Heart right ventricle (tissue), 16 donors: ENCODE measurements around the gene ACTL7A. TPM values are rescaled to one million over a fixed set of nuclear protein-coding genes. Genes with fewer than 3 reads are reported as not detected.
"Not testable (repeated sequence)": the region's sequence is repeated elsewhere in the genome, so short reads cannot be mapped to it uniquely, and the experiment has no call there.

Experiments
- ATAC-seq, 8 donors: fragments of 200-7000 bp; cut with Tn5 transposase; one replicate each; pipeline ENCODE4 v1.9.1; 2020; ENCODE audit warnings: mild to moderate bottlenecking in 8 of 8, moderate library complexity in 8 of 8, moderate number of reproducible peaks in 1 of 8
- DNase-seq, 2 donors: peaks; one replicate each; pipeline ENCODE4 v3.0.0-alpha.2; 2020
- H3K27ac ChIP-seq, 10 donors: fragments of 200-600 bp; sonication (generic) in 2 of 10; one replicate each; pipeline versions ENCODE4 v1.5.0 to v1.8.0; 2020 to 2022; ENCODE audit warnings: mild to moderate bottlenecking in 3 of 10
- H3K27me3 ChIP-seq, 7 donors: fragments of 200-600 bp; one replicate each; pipeline ENCODE4 v1.8.0; 2021 to 2022; ENCODE audit warnings: mild to moderate bottlenecking in 2 of 7
- H3K36me3 ChIP-seq, 9 donors: fragments of 200-600 bp; sonication (generic) in 1 of 9; one replicate each; pipeline versions ENCODE4 v1.5.0 to v1.8.0; 2020 to 2022; ENCODE audit warnings: mild to moderate bottlenecking in 2 of 9
- H3K4me1 ChIP-seq, 9 donors: fragments of 200-600 bp; sonication (generic) in 1 of 9; one replicate each; pipeline versions ENCODE4 v1.5.0 to v1.8.0; 2020 to 2022; ENCODE audit warnings: mild to moderate bottlenecking in 4 of 9
- H3K4me3 ChIP-seq, 10 donors: fragments of 200-600 bp; sonication (generic) in 2 of 10; one replicate each; pipeline versions ENCODE4 v1.5.0 to v1.8.0; 2020 to 2022; ENCODE audit warnings: mild to moderate bottlenecking in 7 of 10, moderate library complexity in 2 of 10
- H3K9me3 ChIP-seq, 11 donors: fragments of 200-600 bp in 10 of 11; sonication (generic) in 2 of 11; one replicate each; pipeline versions ENCODE4 v1.5.0 to v1.8.0; 2013 to 2022; ENCODE audit warnings: mild to moderate bottlenecking in 2 of 11, control low read depth in 1 of 11, moderate library complexity in 1 of 11
- CTCF ChIP-seq, 9 donors: fragments of 200-600 bp; sonication (generic) in 2 of 9; IDR thresholded peaks; one replicate each; pipeline versions ENCODE4 v1.5.0 to v1.8.0; 2021 to 2022; ENCODE audit warnings: antibody characterized with exemption in 9 of 9, mild to moderate bottlenecking in 5 of 9, moderate library complexity in 1 of 9
- WGBS, 2 donors: extraction: QIAGEN DNeasy Blood & Tissue Kit; methylation state at CpG; one replicate each; pipeline ENCODE4 v1.1.7; 2013; ENCODE audit warnings: inconsistent platforms in 1 of 2; 5-methylcytosine and 5-hydroxymethylcytosine counted together
- intact Hi-C, 10 donors: fragments of 100-400 bp; cut with DNase I; formaldehyde crosslinking; loops; one replicate each; pipeline versions ENCODE4 v1.11.1 to v1.14.2; 2022
- polyA plus RNA-seq, 2 donors: library from polyadenylated mRNA; stranded (reverse); fragments of 200-250 nt; gene quantifications; one replicate each; pipeline ENCODE4 v1.2.3, GENCODE V29; 2013
- total RNA-seq, 10 donors: library from RNA; stranded (reverse); fragmentation: NEBNext Ultra II Directional in 3 of 10; extraction: Animal tissue kit (Norgen Biotek cat#: 25700) in 3 of 10; gene quantifications; one replicate each; pipeline versions ENCODE4 v1.2.1 to v1.2.4, GENCODE V29; 2021 to 2023
- donor health status: Arrhythmogenic right ventricular cardiomyopathy.
- donor health status: ischemic (EF 13 %, LVEDD 7.1; RV severe dilation, severe dysfunction).
- donor health status: healthy with polysubstance abuse.
- donor health status: DM: no; HTN: yes; CAD: no.
- donor health status: DM: no; HTN: no; CAD: no.
- donor health status: ischemic (EF 25% LVEDD 6.9; RV normal size, moderate dysfunction).
- donor health status: ischemic (EF 25% LVEDD 5.7; RV mildly dilated, moderate dysfunction).
- donor health status: healthy.
- donor health status: DM: yes; HTN: yes; CAD: no.
- donor health status: Ischemic cardiomyopathy.
- donor health status: ischemic (EF 35%, LVEDD 5.7; RV mildly dilated, moderate dysfunction).
- donor health status: nonischemic (EF 11% LVEDD 7.7; RV severe dilation, severe dysfunction).
- donor health status: DM: yes; HTN: yes; CAD: no.
- donor health status: PGD.
- donor health status: ischemic (EF 29% LVEDD 5.4; RV normal size, mild dysfunction).
- donor health status: nonischemic (EF 23%, LVEDD 6.1; RV moderate dilation, normal function).

ACTL7A gene
- total and polyA plus RNA-seq, 12 donors, result not detected

GRCh38 chr9:108844391-108844790 is 17.7 kb upstream of the ACTL7A start:
- TF ChIP-seq CTCF (IDR thresholded peaks at IDR 0.05), result no peak
- Histone ChIP-seq H3K4me1 (peaks cover 0 to 7% (median 0%) of the 10 kb centered on the region in 9 donors), H3K27ac (no peak overlapping the region), H3K36me3 (no peaks in the 10 kb centered on the region), H3K9me3 (peaks cover 0 to 4% (median 0%) of the 10 kb centered on the region in 11 donors), H3K4me3 (no peak overlapping the region), H3K27me3 (no peaks in the 10 kb centered on the region)
- intact Hi-C loops, result no loop called here
- DNase-seq, result no peak
- ATAC-seq, result peak in 1 of 8 donors; percentile 51
- 55% methylated on average over 2 of the region's 2 CpGs for WGBS, 2 donors

- no peaks in the 10 kb centered on the region for H3K9me3 ChIP-seq
- peaks cover 0 to 7% (median 0%) of the 10 kb centered on the region in 9 donors for H3K4me1 ChIP-seq
- no peak overlapping the region for H3K4me3 ChIP-seq
- H3K27me3 ChIP-seq, result no peaks in the 10 kb centered on the region
- WGBS, 2 donors, result 97% methylated on average over 2 of the region's 2 CpGs
- H3K36me3 ChIP-seq, result no peaks in the 10 kb centered on the region
- no peak for ATAC-seq
- DNase-seq, result no peak
- no peak overlapping the region for H3K27ac ChIP-seq
- no peak for TF ChIP-seq CTCF (IDR thresholded peaks at IDR 0.05)
- intact Hi-C loops, result no loop called here
Observed at GRCh38 chr9:108844856-108845255, 17.2 kb upstream of the ACTL7A start.

- peaks cover 0 to 7% (median 0%) of the 10 kb centered on the region in 9 donors for H3K4me1 ChIP-seq
- ATAC-seq (no peak), DNase-seq (no peak)
- H3K4me3 ChIP-seq, result no peak overlapping the region
- H3K27ac ChIP-seq, result no peak overlapping the region
- 83 to 89% methylated on average over 5 of the region's 5 CpGs for WGBS, 2 donors
- TF ChIP-seq CTCF (IDR thresholded peaks at IDR 0.05), result no peak
- no peaks in the 10 kb centered on the region for H3K9me3 ChIP-seq
- intact Hi-C loops, result no loop called here
- no peaks in the 10 kb centered on the region for H3K27me3 ChIP-seq
- no peaks in the 10 kb centered on the region for H3K36me3 ChIP-seq
Observed at GRCh38 chr9:108845507-108845906, 16.6 kb upstream of the ACTL7A start.

- H3K36me3 ChIP-seq, result no peaks in the 10 kb centered on the region
- H3K4me3 ChIP-seq, result no peak overlapping the region
- no peak overlapping the region for H3K27ac ChIP-seq
- no peaks in the 10 kb centered on the region for H3K9me3 ChIP-seq
- no peak for DNase-seq
- no peaks in the 10 kb centered on the region for H3K27me3 ChIP-seq
- WGBS, 2 donors, result 91 to 93% methylated on average over 2 of the region's 2 CpGs
- intact Hi-C loops, result no loop called here
- TF ChIP-seq CTCF (IDR thresholded peaks at IDR 0.05), result no peak
- H3K4me1 ChIP-seq, result peaks cover 0 to 7% (median 0%) of the 10 kb centered on the region in 9 donors
- no peak for ATAC-seq
Observed at GRCh38 chr9:108845947-108846346, 16.1 kb upstream of the ACTL7A start.

- ATAC-seq, H3K27ac ChIP-seq, H3K4me1 ChIP-seq, intact Hi-C loops, H3K27me3 ChIP-seq, H3K9me3 ChIP-seq, DNase-seq, H3K36me3 ChIP-seq, H3K4me3 ChIP-seq: not testable (repeated sequence)
- 95 to 96% methylated on average over 8 of the region's 8 CpGs for WGBS, 2 donors
Observed at GRCh38 chr9:108848296-108848695, 13.8 kb upstream of the ACTL7A start.
